OCI-LY1 (cell line): ENCODE measurements around the gene YBEY.

Source experiments
- EZH2 ChIP-seq: fragments of 200-600 bp; sonication (generic), shearing (Covaris generic); IDR thresholded peaks from 2 replicates; pipeline ENCODE4 v1.8.0; 2017; ENCODE audit warnings: borderline replicate concordance, mixed run types, mild to moderate bottlenecking, antibody characterized with exemption, low read length, moderate library complexity, mixed read lengths
- TF ChIP-seq, protein P1 (sequence below): fragments of 200-600 bp; sonication (generic), shearing (Covaris generic); IDR thresholded peaks from 2 replicates; pipeline ENCODE4 v1.5.1; 2017; ENCODE audit warnings: mild to moderate bottlenecking, antibody characterized with exemption, low read length, moderate library complexity, mixed read lengths

DNA sequence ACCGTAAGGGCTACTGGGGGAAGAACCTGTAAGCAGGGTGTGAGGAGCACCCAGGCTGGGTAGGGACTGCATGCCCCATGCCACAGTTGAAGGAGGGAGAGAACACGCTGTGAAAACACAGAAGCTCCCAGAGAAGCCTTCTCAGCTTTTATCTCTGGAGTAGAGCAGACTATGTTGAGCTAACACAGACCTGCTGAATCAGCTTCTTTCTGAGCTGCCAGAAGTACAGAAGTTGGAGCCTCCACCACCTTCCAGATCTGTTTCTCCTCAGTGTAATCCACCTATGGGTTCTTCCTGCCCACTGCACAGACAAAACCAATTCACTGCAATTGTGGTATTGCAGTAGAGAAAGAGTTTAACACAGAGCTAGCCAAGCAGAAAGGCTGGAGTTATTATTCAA lies 5.4 kb downstream of the YBEY start:
- TF ChIP-seq, protein P1, sequence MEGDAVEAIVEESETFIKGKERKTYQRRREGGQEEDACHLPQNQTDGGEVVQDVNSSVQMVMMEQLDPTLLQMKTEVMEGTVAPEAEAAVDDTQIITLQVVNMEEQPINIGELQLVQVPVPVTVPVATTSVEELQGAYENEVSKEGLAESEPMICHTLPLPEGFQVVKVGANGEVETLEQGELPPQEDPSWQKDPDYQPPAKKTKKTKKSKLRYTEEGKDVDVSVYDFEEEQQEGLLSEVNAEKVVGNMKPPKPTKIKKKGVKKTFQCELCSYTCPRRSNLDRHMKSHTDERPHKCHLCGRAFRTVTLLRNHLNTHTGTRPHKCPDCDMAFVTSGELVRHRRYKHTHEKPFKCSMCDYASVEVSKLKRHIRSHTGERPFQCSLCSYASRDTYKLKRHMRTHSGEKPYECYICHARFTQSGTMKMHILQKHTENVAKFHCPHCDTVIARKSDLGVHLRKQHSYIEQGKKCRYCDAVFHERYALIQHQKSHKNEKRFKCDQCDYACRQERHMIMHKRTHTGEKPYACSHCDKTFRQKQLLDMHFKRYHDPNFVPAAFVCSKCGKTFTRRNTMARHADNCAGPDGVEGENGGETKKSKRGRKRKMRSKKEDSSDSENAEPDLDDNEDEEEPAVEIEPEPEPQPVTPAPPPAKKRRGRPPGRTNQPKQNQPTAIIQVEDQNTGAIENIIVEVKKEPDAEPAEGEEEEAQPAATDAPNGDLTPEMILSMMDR, result no peak
- TF ChIP-seq EZH2, result no peak
